Dedifferentiated amniotic fluid mesenchymal stem cell (primary cell): ENCODE results near the gene MYL3.
A peak's percentile ranks its signal among the peaks of the same experiment; 100 is the strongest.

Experiments used
- DNase-seq: peaks from one replicate; pipeline ENCODE4 v3.0.0-alpha.2; 2016; ENCODE audit errors: extremely low spot score

Gene MYL3

DNA sequence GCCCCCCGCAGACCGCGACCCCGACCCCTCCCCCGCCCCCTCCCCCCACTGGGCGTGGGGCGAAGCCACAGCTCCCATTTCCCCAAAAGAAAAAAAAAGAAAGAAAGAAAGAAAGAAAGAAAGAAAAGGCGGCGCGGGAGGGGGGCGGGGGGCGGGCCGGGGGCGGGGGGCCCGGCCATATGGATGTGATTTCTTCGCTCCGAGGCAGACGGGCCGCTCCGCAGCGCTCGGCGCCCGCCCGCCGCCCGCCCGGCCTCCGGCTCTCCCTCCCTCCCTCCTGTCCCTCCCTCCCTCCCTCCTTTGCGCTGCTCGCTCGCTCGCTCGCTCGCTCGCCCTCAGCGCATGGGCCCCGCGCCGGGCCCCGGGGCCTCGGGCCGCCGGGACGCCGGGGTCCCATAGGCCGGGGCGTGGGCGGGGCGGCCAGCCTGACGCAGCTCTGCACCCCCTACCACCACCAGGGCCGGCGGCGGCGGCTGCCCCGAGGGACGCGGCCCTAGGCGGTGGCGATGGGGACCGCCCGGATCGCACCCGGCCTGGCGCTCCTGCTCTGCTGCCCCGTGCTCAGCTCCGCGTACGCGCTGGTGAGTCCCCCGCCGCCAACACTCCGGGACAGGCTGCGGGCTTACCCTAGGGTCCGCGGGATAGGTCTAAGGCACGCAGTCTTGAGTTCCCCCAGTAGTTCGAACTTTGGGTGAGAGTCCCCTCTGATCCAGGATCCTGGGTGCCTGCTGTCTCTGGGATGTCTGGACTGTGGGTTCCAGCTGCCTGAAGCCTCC is 20.0 kb upstream of the MYL3 start:
- DNase-seq, result no peak

- DNase-seq, result peak; percentile 47
Observed at GRCh38 chr3:46882377-46883053, 19.3 kb upstream of the MYL3 start.

GRCh38 chr3:46881596-46882376 is 18.5 kb upstream of the MYL3 start:
- DNase-seq, result peak; percentile 17

DNA sequence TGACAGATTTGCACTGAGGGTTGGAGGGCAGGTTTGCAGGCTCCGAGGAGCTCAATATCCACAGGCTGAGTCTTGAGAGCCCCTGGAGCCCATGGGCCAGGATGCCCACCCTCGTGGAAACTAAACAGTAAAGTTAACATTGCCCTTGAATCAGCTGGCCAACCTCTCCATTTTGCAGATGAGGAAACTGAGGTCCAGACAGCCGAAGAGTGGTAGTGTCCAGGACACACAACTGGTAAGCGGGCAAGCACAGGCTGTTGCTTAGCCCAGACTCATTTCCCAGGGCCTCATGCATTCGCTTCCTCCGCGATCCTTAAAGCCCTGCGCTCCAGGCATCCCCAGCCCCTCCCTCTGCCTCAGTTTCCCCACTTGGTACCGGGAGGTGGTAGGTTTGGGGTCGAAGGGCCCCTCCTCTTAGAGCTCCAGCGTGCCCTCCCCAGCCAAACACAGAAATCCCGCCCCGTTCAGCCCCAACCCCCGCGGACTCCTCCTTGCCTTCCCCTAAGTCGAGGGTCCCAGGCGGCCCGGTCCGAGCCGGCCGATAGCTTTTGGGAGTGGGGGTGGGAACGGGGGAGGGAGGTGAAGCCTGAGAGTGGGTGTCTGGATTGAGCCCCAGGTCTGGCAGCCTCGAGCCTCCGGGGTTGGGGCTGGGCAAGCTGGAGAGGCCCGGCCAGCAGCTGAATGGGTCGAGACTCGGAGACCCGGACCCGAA is 17.8 kb upstream of the MYL3 start:
- DNase-seq, result no peak

GRCh38 chr3:46878781-46879436 is 15.7 kb upstream of the MYL3 start:
- DNase-seq, result peak; percentile 41

GRCh38 chr3:46877406-46878125 is 14.3 kb upstream of the MYL3 start, which contains the start of gene PTH1R:
PTH1R (plus strand) TSS chr3:46877721; CDS start chr3:46883560, 5,839 bp downstream.
- DNase-seq, result no peak

DNA sequence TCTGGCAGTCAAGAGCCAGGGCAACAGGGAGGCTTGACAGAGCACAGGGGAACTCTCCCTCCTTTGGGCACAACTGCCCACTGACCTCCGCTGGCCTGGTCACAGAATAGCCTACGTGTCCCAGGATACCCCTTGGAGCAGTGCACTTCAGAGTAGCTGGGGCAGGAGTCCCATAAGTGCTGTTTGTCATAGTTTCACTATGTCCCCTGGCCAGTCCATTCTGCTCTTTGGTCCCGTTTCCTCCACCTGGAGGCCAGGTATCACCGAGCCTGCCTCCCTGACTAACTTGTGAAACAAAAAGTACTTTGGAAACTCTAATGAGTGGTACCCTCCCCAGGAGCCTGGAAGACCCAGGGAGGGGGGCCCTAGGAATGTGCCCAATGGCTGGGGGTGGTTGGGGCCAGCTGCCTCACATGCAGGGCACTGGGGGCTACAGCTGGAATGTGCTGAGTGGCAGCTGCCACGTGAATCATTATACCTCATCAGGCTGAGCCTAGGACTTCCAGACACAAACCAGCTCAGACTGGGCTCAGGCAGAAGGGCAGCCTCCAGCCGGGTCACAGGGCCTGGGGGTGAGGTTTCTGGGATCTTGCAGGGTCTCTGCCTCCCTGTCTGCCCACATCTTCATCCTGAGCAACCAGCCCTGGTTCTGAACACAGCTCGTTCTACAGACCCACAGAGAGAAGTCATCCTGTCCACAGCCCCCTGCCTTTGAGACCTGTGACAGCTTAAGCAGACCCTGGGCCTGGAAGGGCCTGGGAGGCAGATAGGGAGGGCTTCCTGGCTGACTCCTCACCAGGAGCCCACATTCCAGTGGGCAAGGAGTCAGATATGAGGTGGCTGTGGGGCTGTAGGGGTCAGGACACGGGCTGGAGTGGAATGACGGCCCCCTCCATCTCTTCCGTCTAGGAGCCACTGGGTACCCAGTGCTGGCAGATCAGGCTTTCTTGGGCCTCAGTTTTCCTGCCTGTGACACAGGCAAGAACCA is 13.4 kb upstream of the MYL3 start:
- no peak for DNase-seq

DNA sequence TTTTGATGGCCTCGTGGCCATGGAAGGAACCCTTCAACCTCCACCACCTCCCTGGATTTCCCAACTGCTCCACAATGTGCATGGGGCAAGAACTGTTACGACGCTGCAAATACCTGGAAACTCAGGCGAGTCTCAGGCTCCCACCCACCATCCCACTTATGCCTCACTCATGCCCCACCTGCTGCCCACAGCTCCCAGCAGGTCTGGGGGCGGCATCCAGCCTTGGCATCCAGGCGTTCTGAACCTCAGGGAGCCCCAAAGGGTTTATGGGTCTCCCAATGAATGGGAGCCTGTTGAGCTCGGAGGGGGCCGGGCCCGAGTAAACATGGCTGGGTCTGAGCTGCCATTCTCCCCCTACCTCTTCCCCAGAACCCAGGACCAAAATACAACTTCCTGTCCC is 12.3 kb upstream of the MYL3 start:
- DNase-seq, result no peak

- DNase-seq, result no peak
Observed at GRCh38 chr3:46874430-46874829, 11.2 kb upstream of the MYL3 start.

GRCh38 chr3:46873521-46873920 is 10.3 kb upstream of the MYL3 start:
- DNase-seq, result no peak

- DNase-seq, result no peak
Observed at GRCh38 chr3:46871222-46871621, 8.0 kb upstream of the MYL3 start.

GRCh38 chr3:46870651-46871050 is 7.4 kb upstream of the MYL3 start:
- DNase-seq, result no peak

DNA sequence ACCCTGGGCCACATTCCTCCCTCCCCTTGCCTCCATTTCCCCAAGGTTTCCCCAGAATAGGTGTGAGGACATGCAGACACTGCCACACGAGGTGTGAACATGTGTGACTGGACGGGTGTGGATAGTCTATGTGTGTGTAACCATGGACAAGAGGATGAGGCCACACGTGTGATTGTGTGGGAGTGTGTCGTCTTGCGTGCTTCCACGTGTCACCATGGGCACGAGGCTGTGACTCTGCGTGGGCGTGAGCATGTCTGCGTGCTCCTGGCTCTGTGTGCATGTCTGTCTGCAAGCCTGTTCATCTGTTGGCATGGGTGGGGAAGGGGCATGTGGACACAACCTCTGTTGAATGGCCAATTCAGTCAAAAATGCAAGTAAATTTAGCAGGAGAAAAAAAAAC is 6.2 kb upstream of the MYL3 start:
- no peak for DNase-seq

DNA sequence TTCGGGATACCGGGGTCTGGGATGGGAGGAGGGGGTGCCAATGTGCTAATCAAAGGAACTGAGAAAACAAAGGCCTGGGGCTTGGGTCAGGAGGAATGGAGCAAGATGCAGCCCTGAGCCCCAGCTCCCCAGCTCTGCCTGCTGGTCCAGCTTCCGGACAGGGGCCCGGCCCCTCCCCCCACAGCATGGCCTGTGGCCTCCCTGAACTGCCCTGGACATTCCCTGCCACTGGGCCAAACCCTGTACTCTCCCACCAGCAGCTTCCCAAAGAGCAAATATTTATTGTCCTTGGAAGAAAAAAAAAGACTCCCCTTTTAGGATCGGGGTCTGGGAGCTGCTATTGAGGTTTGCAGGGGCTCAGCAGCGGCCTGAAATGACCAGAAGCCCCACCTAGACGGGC is 5.7 kb upstream of the MYL3 start:
- DNase-seq, result no peak

GRCh38 chr3:46868287-46868686 is 5.0 kb upstream of the MYL3 start:
- DNase-seq, result no peak

GRCh38 chr3:46867550-46867898 is 4.3 kb upstream of the MYL3 start:
- no peak for DNase-seq

GRCh38 chr3:46866720-46867549 is 3.7 kb upstream of the MYL3 start:
- peak; percentile 16 for DNase-seq

- no peak for DNase-seq
Observed at GRCh38 chr3:46866032-46866595, 2.9 kb upstream of the MYL3 start.
